DMS53 treated with DMSO at 0.1 percent for 48 hours (cell line): Measurements from ENCODE around the gene SERTAD2.
A peak's percentile ranks its signal among the peaks of the same experiment; 100 is the strongest.

Experiments used
- DNase-seq: peaks from one replicate; lab custom pipeline; 2025; ENCODE audit not compliant: unreplicated experiment; lab: John Stamatoyannopoulos, UW

SERTAD2 gene

DNA sequence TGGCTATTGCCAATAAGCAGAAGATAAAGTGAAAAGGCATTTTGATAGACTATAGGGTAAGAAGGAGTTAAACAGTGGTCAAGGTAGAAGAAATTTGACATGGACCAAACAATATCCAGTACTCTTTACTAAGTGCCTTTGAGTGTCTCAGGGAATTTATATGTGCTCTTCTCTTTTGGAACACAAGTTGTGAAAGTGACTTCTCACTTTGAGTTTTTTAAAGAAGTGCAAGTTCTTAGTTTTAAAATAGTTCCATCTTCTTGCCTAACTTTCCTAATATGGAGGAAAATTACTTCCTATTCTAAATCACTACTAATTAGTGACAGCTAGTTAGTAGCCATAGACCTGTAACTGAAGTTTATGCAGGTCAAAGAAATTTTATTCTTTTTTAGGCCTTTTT is 66.2 kb downstream of the SERTAD2 start:
- no peak for DNase-seq

DNA sequence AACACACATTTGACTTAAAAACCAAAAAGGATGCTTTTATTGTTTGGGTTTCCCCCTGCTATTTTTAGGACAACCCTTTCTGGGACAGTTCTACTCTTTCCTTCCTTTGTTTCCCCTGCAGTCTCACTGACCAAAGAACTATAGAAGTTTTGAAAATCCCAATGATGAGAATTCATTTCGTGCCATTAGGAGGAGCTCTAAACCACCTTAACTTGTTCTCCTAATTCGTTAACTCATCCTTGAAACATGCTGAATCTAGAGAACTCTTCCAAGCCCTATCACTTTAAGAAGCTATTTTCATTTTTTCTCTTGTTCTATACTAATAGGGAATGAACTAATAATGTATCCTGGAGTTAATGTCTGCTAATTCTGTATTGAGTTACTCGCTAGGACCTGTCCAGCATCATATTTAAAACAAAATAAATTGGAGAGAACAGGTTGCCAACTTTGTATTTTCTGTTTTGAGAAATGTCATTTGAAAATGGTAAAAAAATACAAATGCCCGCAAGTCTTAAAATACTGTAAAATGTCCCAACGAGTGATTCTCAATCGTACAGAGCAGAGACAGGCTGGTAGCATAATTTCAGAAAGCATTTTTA is 66.7 kb downstream of the SERTAD2 start:
- DNase-seq, result peak; percentile 59

DNA sequence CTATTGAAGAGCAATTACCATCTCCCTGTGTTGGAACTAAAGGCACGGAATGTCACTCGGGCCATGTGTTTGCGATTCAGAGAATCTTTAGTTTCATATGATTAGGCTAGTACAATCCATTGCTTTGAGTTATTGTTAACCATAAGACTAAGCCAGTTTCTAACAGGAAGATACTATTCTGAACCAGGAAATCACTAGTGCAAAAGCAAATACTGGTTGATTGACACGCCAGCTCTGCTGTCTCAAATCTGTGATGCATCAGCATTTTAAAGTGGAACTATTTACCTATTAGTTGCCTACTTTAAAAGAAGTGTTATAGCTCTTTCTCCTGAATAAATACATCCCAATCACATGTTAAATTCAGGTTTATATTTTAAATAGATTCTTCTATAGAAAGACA is 67.7 kb downstream of the SERTAD2 start:
- peak; percentile 35 for DNase-seq

DNA sequence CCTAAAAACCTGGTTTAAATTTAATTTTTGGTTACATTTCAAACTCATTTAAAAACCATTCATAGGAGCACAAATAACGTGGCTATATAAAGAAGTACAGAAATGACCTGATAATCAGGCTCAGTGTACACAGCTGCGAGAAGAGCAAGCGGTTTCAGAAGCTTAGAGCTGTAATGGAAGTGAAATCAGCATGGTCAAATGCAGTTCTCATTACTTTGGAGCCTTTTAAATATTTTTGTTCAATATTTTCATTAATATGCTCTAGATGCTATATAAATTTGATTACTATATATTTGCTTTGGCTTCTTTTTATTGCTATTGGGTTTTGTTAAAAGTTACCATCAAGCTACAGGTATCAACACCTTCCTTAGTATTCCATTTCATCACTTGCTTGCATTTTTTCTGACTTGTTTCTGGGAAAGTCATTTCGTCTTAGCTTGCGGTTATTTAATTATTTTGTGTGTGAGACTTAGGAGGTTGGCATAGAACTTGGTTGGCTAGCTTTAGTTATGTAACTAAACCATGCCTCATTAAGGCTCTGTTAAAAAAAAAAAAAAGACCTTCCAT is 70.9 kb downstream of the SERTAD2 start:
- DNase-seq, result no peak

DNA sequence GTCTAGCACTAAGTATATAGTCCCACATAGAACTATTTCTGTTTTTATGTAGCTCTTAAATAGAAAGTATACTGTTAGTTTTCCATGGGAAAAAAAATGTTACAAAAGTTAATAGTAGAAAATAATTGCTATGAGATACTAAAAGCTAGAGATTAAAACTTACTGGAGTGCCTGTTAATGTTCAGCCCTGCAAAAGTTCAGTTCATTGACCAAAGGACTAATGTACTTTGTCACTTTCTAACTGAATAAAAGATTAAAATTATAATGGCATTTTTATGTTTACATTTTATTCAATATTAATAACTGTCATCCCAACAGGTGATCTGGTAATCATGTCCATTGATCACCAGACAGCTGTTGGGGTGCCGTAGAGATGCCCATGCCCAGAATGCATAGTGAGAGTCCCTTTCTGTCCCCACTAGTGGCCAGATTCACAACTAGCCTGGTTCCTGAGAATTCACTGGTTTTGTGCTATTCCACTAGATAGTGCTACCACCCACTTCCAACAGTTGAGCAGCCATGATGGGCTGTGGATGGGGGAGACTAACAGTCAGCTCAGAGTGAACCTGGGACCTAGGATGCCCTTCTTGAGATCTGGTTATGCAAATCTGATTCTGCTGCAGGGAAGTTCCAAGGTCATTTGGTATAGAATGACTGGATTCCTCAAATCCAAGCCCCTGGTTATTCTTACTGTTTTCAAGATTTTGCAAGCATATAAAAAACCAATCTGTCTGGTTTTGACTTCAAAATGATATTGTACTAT is 71.8 kb downstream of the SERTAD2 start:
- DNase-seq, result no peak
